EL (cell line): ENCODE results near the gene ITPA.
A peak's percentile ranks its signal among the peaks of the same experiment; 100 is the strongest.

Experiments
- DNase-seq: peaks from one replicate; pipeline ENCODE4 v3.0.0-alpha.2; 2016

Gene ITPA

DNA sequence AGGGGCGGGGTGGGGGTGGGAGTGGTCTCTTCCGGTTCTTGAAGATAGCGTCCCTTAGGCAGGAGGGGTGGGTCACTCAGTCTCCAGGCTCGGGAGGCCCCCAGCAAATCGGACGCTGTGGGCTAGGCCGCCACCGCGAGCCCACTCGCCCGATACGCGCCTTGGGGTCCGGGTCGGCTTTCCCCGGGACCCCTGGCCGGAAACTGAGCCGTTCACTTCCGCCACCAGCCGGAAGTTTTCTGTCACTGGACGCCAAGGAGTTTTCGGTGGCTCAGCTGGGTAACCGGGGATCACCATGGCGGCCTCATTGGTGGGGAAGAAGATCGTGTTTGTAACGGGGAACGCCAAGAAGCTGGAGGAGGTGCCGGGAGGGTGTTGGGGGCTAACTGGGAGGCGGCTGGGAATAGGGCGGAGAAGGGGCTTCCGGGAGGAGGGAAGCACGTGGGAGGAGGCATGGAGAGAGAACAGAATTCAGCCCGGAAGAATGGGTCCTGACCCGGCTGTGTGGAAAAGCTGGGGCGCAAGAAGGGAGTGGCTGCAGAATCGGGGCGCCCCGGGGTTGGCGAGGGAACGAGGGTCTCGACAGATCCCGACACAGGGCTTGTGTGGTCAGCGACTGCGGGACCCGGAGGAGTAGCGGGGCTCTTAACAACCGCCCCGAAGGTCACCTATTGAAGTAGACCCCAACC, at the start of gene ITPA:
Gene ITPA, plus strand, starts transcription at position 242 of the 689 bp plus-strand sequence. Its CDS starts 54 bp downstream, at position 296.
- DNase-seq, result peak; percentile 53

DNA sequence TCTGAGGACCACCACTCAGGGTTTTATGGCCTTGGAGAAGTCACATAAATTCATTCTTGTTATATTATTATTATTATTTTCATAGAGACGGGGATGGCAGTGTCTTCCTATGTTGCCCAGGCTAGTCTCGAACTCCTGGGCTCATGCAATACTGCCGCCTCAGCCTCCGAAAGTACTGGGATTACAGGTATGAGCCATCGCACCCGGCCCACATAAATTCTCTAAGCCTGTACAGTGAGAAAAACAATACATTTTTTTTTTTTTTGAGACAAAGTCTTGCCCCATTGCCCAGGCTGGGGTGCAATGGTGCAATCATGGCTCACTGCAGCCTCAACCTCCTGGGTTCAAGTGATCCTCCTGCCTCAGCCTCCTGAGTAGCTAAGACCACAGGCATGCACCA, 48.9 kb upstream of the ITPA start:
- no peak for DNase-seq

DNA sequence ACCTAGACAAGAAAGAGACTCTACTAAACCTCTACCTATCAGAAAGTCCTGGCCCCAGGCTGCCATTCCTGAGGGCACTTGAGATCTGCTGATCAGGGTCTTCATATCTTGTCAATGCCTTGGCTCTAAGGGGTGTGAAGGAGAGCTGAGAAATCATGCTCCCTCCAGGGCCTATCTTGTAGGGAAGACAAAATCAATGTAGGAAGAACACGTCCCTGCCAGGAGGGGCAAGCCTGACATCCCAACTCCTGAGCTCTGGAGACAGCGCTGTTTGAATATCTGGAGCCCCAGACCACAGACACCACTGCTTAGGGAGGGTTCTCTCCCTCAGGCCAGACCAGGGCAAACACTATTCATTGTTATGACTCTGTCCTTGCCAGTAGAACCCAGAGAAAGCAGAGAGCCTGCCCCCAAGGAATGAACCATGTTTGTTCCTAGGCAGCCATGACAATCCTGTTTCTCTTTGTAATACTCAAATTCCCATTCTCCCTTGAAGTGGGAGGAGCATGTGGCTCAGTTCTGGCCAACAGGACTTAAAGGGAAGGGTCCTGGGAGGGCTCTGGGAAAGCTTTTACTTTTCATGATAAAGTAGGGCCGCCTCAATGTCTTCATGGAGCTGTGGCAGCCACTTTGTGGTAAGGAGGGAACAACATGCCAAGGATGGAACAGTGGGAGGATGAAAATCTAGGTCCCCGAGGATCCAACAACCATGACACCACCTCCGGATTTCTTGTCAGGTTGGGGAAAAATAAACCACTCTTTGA, 47.8 kb upstream of the ITPA start:
- DNase-seq, result no peak

DNA sequence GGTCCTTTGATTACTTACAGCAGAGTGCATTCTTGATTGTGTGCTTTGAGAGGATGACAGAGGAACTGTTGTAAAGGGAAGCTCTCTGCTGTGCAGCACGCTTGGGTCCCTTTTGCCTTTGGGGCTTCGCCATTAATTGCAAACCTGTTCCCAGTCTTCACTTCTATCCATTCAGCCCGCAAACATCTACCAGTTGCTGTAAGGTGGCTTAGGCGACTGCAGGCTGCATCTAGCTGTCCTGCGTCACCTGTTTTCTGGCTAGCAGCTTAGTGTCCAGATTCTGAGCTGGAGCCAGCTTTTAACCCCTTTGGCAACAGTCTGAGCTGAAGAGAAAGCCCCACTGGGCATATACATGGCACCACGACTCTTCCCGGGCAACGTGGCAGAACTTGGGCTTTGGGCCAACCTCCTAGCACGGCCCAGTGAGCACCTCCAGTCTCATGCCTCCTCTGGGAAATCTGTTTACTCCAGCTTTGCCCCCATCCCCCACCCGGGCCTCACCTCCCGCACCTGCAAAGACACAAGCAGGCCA, 47.2 kb upstream of the ITPA start:
- no peak for DNase-seq

DNA sequence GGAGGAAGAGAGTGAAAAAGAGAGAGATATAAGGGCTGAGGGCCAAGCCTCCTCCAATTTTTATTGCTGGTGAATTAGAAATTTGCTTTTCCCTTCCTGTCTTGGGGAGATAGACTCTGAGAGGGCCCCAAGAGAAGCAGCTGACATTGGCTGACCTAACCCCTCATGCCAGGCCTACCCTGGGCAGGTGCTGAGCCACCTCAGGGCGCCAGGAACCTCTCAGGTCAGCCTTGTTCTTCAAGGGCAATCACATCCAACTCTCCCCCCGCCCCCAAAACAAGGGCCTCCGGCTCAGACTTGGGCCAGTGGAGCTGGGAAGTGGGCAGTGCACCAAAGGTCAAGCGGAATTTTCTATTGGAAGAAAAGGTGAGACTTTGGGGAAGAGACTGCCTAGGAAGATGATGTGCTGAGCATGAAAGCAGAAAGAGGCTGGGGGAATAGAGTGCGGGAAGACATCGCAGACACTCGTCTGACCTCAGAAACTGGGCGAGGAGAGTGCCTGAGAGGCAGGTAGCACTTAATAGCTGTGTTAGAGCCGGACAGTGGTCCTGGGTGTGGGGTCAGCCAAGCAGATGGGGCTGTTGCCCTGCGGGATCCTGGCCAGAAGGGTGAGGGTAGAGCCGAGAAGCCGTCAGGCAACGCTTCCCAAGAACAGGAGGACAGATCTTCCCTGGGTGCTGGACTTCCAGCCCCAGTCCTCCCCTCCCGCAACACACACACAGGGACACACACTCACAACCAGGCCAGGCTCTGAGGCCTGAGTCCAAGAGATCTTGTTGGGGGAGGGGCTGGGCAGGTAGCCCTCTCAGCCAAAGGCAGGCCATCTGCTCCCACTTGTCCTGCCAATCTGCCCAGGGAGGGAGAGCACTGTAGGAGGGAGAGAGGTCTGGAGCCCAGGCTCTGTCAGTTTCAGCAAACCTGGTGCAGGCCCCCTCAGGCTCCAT, 45.9 kb upstream of the ITPA start:
- no peak for DNase-seq

DNA sequence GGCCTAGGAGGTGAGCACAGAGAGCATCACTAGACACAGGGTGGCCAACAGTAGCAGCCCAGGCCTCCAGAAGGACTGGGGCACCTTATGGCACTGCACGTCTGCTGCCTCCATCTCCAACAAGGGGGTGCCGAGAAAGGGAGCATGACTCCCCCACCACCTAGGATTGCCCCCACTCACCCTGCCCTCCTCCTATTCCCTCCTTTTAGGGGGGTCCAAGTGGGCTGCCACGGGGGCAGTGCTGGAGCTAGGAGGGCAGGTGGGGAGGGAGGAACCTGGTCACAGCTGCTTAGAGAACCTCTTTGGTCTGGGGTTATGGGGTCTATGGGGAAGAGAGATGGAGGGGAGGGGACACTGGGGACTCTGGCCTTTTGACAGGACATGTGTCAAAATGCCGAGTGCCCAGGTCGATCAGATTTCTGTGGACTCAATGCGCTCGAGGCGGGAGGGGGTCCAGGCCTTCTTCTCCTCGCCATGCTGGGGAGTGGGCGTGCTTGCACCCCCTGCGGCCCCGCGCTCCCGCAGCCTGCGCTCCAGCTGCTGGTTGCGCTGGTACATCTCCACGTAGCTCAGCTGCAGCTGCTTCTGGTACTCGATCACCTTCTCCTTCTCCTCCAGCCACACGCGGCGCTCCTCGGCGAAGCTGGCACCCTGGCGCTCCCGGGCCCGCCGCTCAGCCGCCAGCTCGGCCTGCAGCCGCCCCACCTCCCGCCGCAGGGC, 45.1 kb upstream of the ITPA start:
- no peak for DNase-seq

DNA sequence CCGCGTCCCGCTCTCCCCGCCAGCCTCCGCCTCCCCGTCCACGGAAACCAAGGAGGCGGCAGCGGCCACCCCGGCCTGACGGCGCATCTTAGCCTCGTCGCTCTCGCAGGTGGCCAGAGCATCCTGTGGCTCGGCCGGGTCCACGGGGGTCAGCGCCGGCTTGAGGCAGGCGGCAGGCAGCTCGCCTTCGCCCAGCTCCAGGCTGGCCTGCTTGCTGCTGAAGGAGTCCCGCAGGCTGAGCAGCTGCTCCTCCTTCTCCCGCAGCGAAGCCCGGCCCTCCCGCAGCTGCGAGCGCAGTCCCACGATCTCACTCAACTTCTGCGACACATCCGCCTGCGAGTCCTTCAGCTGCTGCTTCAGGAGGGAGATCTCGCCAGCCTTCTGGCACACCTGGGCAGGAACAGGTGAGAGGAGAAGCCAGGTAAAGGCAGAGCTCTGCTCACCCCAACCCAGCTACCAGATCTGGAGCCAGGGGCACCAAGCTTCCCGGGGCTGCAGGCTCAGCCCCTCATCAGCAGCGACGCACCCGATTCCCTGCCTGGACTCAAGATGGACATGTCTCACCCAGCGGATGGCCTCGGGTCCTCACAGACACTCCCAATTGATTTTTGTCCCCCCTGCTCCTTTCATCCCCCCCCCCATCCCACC, 44.4 kb upstream of the ITPA start:
- DNase-seq, result no peak

DNA sequence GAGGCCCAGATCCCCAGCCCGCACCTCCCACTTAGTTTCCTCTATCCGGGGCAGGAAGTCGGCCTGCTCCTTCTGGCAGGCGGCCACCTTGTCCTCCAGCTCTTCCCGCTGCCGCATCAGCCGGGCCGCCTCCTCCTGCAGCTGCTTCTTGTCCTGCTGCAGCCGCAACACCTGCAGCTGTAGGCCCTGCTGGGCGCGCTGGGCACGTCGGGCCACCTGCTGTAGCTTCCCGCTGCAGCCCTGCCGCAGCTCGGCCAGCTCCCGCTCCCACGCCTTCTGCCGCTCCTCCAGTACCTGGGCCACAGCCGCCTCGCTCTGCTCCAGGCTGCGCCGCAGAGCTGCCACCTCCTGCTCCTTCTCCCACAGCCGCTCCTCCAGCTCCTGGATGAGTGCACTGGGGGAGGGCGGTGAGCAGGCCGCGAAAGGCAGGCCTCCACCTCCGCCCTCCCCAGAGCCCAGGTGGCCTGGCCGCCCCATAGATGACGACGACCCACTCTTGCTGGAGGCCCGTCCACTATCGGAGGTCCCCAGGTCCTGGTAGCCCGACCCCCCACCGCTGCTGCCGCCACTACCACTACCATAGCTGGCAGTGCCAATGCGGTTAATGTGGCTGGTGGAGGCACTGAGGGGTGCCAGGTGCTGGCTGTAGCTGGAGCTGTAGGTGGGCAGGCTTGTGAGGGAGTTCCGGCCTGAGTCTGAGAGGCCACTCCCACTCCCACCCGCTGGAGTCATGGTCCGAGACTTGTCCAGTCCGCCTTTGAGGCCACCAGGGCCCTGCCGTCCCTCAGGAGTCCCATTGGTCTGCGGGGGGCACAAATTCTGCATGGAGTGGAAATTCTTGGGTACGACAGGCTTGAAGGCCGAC, 43.6 kb upstream of the ITPA start:
- DNase-seq, result no peak

DNA sequence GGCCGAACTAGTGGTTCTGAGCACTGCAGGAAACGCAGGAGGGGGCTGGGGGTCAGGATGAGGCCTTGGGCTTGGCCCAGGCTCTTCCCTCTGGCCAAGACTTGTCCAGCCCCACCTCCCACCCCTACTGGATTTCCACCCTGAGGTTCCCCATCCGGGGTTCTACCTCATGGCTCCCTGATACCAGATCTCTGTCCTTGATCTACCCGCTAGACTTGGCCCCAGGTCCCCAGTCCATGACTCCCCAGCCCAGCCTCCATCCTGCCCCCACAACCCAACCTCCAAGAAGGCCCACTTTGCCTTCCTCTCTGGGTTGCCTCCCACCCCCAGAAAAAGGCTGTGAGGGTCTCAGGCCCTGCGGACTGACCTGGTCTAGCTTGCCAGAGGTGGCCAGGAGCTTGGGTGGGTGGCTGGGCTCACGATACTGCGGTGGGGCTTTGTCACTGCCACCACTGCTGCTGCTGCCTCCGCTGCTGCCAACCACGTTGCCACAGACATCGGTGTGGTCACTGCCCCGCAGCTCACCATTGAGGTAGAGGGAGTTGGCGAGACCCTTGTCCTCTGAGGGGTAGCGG, 42.9 kb upstream of the ITPA start:
- DNase-seq, result no peak

DNA sequence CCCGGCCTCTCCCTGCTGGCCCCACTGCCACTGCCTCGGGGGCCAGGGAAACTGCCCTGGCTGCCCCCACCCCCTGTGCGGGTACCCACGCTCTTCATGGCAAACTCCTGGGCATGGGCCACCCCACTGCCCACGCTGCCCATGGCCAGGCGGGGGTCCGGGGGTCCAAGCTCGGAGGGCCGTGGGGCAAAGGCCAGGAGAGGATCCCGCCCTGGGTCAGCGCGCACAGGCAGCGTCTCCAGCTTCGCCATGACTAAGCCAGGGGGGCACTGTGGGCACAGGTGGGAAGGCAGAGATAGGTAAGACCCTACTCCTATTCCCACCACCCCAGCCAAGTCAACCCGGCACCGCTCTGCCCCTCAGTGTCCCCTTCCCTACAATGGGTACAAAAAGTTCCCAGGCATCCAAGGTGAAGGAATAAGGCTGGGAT, 42.4 kb upstream of the ITPA start:
- no peak for DNase-seq

DNA sequence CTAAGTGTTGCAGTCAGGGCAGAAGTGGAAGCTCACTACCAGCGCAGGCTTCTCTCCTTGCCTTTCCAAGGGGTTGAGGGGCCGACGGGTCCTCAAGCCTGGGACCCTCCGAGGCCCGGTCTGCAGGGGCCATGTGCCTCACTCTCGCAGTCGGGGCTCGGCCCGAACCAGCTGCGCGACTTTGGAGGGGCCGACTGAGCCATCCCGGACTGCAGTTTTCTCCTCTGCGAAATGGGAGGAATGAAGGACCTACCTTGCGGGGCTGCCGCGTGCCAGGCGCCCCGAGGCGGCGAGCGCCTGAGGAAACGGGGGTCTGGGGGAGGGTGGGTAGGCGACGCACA, 41.6 kb upstream of the ITPA start:
- no peak for DNase-seq

DNA sequence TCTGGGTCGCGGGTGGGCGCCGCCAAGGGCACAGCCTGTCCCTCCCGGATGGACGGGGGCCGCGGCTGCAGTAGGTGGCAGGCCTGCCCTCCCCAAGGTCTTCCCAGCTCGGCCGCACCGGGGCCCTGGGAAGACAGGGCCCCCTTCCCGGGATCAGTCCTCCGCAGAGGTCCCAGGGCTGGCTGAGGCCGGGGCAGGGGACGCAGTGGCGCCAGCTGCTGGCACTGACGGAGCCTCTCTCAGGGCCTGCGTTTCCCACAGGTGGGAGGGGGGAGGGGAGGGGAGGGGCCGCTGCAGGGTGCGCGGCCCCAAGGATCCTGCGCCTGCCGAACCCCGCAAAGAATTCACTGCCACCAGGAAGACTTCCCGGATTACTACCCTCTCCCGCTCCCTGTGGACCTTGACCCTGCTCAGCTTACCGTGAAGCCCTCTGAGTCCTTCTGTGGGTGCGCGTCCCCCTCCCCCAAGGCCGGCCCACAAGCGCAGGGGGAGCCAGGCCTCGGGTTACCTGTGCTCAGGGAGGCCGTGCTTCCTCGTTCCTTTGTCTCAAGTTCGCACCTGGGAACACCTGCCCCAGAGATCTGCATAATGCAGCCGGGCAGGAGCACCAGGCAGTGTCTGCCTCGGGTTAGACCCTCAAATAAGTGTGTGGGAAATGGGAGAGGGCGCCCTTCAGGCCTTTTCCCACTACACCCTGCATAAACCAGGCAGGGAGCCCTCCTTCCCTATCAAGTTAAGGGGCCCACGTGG, 41.0 kb upstream of the ITPA start:
- DNase-seq, result no peak

DNA sequence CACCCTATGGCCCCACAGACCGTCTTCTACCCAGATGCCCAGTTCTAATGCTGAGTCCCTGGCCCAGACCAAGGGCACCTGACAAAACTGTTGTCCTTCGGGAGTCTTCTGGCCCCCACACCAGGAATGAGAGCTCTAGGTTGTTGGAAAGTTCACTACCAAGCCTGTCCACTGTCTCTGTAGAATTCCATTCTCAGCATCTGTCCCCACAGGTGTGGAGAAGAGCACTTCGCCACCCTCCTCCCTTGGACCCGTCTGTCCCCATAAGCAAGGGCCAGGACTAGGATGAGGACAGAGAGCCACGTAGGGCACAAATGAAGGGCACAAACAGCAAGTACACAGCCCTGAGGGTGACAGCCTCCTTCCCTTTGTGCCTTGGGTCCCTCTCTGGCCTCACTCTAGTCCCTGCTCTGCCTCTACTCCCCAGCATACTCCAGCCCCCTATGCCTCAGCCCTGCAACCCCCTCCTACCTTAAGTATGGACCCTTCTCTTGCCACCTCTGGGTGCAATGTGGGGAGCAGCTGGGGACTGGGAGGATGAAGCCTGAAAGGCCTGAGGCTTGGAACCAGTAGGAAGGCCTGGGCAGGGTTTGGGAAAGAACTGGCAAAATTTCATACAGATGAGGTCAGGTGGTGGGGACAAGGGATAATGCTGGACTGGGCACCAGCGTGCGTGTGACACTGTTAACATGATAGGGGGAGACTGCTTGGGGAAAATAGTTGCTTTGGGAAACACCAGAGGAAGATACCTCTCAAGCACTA, 40.3 kb upstream of the ITPA start:
- DNase-seq, result no peak

DNA sequence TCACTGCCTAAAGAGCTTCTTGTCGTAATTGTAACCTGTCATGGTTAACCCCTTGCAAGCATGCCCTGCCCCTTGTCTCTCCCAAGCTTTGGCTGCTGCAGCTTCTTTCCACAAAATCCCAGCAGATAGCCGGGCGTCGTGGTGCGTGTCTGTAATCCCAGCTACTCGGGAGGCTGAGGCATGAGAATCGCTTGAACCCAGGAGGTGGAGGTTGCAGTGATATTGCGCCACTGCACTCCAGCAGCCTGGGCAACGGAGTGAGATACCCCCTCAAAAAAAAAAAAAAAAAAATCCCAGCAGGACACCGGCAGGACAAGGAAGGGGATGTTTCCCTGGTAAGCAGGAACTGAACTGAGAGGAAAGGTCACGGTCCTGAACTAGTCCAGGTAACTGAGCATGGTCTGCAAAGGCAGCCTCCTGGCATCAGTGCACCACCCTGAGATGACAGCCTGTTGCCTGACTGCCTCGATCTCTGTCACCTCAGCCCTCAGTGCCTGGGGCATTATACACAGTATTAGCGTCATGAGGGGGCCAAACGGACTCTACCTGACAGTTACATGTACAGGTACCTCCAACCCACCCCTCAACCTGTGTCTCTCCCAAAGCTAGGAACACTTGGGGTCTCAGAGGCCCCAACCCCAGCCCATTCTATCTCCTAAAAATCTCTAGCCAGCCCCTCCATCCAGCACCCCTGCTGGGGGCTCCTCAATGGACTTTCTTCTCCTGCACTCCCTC, 37.7 kb upstream of the ITPA start:
- DNase-seq, result no peak

DNA sequence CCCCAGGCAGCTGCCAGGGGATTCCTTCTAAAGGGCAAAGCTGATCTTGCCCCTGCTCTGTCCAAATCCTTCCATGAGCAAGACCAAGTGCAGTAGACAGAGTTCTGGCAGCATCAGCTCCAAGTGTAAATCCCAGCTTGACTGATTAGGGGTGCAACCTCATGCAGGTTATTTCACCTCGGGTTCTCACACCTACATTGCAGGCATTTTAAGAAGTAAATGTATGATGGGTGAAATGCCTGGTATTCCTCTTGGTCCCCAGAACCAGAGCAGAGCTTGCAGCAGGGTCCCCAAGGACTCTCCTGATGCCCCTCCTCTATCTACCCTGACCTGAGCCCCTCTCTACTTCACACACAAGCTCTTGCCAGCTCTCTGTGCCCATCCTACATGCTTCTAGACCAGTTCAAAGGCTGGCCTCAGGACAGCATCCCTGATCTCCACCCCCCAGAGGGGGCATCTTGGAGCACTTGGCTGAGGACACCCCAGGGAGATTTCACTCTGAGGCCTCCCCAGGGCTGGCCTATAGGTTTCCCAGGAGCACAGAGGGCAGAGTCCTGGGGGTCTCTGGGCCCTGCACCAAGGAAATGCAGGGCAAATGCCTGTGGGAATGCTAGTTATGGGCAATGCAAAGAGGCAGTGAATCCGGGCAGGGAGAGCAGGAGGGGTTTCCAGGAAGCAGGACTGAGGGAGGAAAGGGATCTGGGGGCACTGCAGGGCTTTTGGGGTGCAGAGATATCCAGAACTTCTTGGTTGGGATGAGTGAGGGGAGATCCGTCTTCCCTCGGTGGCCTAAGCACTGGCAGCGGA, 37.0 kb upstream of the ITPA start:
- no peak for DNase-seq

DNA sequence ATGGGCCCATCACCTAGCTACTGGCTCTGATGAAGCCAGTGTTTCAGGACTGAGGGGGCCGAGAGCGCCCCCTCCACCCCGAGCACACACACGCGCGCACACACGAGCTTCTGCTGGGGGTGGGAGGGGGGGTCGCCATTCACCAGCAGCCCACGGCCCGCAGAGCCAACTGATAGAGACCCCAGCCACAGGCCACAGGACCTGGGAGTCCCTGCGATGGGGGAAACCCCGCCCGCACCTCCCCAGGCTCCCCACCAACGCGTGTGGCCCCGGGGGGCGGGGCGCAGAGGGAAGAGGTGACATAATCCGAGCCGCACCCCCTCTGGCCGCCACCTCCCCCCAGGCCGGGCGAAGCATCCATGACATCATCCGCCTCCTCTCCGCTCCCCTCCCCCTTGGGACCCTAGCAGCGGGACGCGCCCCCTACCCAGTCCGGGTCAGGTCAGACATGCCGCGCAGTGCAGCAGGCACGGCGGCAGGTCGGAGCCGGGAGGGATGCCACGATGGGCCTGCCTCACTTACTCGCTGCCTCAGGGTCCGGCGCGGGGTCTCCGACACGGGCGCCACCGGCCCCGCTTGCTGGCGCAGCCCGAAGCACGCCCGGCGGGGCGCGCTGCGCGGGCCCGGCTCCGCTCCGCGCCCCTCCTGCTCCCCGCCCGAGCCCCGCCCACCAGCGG, 36.2 kb upstream of the ITPA start, which contains the start of gene LZTS3:
Gene LZTS3, minus strand, starts transcription at position 617 of the 677 bp plus-strand sequence. CDS start 6,386 bp downstream, outside the sequence.
- peak; percentile 81 for DNase-seq
